Activated T-cell treated with anti-CD3 and anti-CD28 coated beads for 4 hours (primary cell): Measurements from ENCODE around the gene PLPP1.

Experiments used
- DNase-seq: peaks from one replicate; pipeline ENCODE4 v3.0.0-alpha.2; 2020

The PLPP1 gene

GRCh38 chr5:55534436-55535198 is at the start of gene PLPP1:
TSS of gene PLPP1 (minus strand) at chr5:55534964. CDS start at chr5:55534629, 335 bp downstream.
- DNase-seq: peak; percentile 73

- no peak for DNase-seq
Observed at GRCh38 chr5:55583578-55583977, 48.8 kb upstream of the PLPP1 start.

GRCh38 chr5:55582256-55582655 is 47.5 kb upstream of the PLPP1 start:
- DNase-seq: no peak

GRCh38 chr5:55580042-55580441 is 45.3 kb upstream of the PLPP1 start:
- no peak for DNase-seq

- DNase-seq: no peak
Observed at GRCh38 chr5:55578771-55579170, 44.0 kb upstream of the PLPP1 start.

- DNase-seq: no peak
Observed at GRCh38 chr5:55577353-55578060, 42.7 kb upstream of the PLPP1 start.

GRCh38 chr5:55576661-55577060 is 41.9 kb upstream of the PLPP1 start:
- DNase-seq: no peak

GRCh38 chr5:55575815-55576583 is 41.2 kb upstream of the PLPP1 start:
- no peak for DNase-seq

- DNase-seq: no peak
Observed at GRCh38 chr5:55572600-55572999, 37.8 kb upstream of the PLPP1 start.

- DNase-seq: no peak
Observed at GRCh38 chr5:55572020-55572419, 37.3 kb upstream of the PLPP1 start.

GRCh38 chr5:55570570-55570969 is 35.8 kb upstream of the PLPP1 start:
- DNase-seq: no peak

GRCh38 chr5:55570026-55570425 is 35.3 kb upstream of the PLPP1 start:
- DNase-seq: no peak

- no peak for DNase-seq
Observed at GRCh38 chr5:55569513-55569865, 34.7 kb upstream of the PLPP1 start.

GRCh38 chr5:55568654-55569512 is 34.1 kb upstream of the PLPP1 start:
- no peak for DNase-seq

- DNase-seq: no peak
Observed at GRCh38 chr5:55564721-55565120, 30.0 kb upstream of the PLPP1 start.

- no peak for DNase-seq
Observed at GRCh38 chr5:55558484-55558883, 23.7 kb upstream of the PLPP1 start.

- DNase-seq: no peak
Observed at GRCh38 chr5:55557123-55557522, 22.4 kb upstream of the PLPP1 start.

GRCh38 chr5:55554585-55555202 is 19.9 kb upstream of the PLPP1 start:
- DNase-seq: no peak

- DNase-seq: no peak
Observed at GRCh38 chr5:55551904-55552303, 17.1 kb upstream of the PLPP1 start.

GRCh38 chr5:55551358-55551757 is 16.6 kb upstream of the PLPP1 start:
- DNase-seq: no peak

- no peak for DNase-seq
Observed at GRCh38 chr5:55547781-55548180, 13.0 kb upstream of the PLPP1 start.

GRCh38 chr5:55546947-55547346 is 12.2 kb upstream of the PLPP1 start:
- DNase-seq: no peak
